Heart left ventricle (tissue), 16 donors: ENCODE data around the gene GOT1. TPM values are rescaled to one million over a fixed set of nuclear protein-coding genes. Genes with fewer than 3 reads are reported as not detected.

Source experiments
- ATAC-seq, 4 donors: fragments of 200-7000 bp; cut with Tn5 transposase; one replicate each; pipeline ENCODE4 v1.9.1; 2020 to 2022; ENCODE audit warnings: moderate library complexity in 4 of 4, mild to moderate bottlenecking in 3 of 4, moderate number of reproducible peaks in 1 of 4
- DNase-seq, 5 donors: peaks; one replicate each; pipeline ENCODE4 v3.0.0-alpha.2; 2020
- H3K27ac ChIP-seq, 12 donors: fragments of 200-600 bp; sonication (generic) in 4 of 12; one replicate each; pipeline versions ENCODE4 v1.5.0 to v1.8.0; 2016 to 2022; ENCODE audit warnings: mild to moderate bottlenecking in 2 of 12
- H3K27me3 ChIP-seq, 9 donors: fragments of 200-600 bp; sonication (generic) in 2 of 9; one replicate each; pipeline versions ENCODE4 v1.5.1 to v1.8.0; 2016 to 2022; ENCODE audit warnings: mild to moderate bottlenecking in 3 of 9
- H3K36me3 ChIP-seq, 9 donors: fragments of 200-600 bp; sonication (generic) in 2 of 9; one replicate each; pipeline versions ENCODE4 v1.5.0 to v1.8.0; 2018 to 2022; ENCODE audit warnings: mild to moderate bottlenecking in 2 of 9
- H3K4me1 ChIP-seq, 12 donors: fragments of 200-600 bp; sonication (generic) in 4 of 12; one replicate each; pipeline versions ENCODE4 v1.5.0 to v1.8.0; 2016 to 2022; ENCODE audit warnings: mild to moderate bottlenecking in 3 of 12
- H3K4me3 ChIP-seq, 12 donors: fragments of 200-600 bp; sonication (generic) in 4 of 12; one replicate each; pipeline versions ENCODE4 v1.5.0 to v1.8.0; 2017 to 2022; ENCODE audit warnings: mild to moderate bottlenecking in 9 of 12, moderate library complexity in 4 of 12
- H3K9me3 ChIP-seq, 12 donors: fragments of 200-600 bp; sonication (generic) in 4 of 12; one replicate each; pipeline versions ENCODE4 v1.5.0 to v1.8.0; 2016 to 2022; ENCODE audit warnings: mild to moderate bottlenecking in 1 of 12
- POLR2A ChIP-seq, 2 donors: fragments of 450-650 bp; IDR thresholded peaks; one replicate each; pipeline ENCODE4 v1.6.1; 2017; ENCODE audit warnings: antibody characterized with exemption in 2 of 2, mild to moderate bottlenecking in 2 of 2, moderate library complexity in 2 of 2
- WGBS, 4 donors: extraction: QIAGEN DNeasy Blood & Tissue Kit in 2 of 4; methylation state at CpG; one replicate each; pipeline versions ENCODE4 v1.1.5 to v1.1.7; 2013 to 2018; 5-methylcytosine and 5-hydroxymethylcytosine counted together
- intact Hi-C, 10 donors: fragments of 100-400 bp; cut with DNase I; formaldehyde crosslinking; loops; one replicate each; pipeline versions ENCODE4 v1.11.1 to v1.14.2; 2022
- long read RNA-seq, 3 donors: library from polyadenylated mRNA; unstranded; transcript quantifications; one replicate each; pipeline ENCODE4 v2.0.0, GENCODE V29; 2020 to 2021
- polyA plus RNA-seq, 2 donors: library from polyadenylated mRNA; stranded (reverse); fragments of 200-250 nt; gene quantifications; one replicate each; pipeline ENCODE4 v1.2.3, GENCODE V29; 2013
- total RNA-seq, 9 donors: library from RNA; depleted of rRNA in 2 of 9; stranded (reverse); fragments of >200 nt in 2 of 9; fragmentation: NEBNext Ultra II Directional in 3 of 9; extraction: Animal tissue kit (Norgen Biotek cat#: 25700) in 3 of 9; gene quantifications; one replicate each; pipeline versions ENCODE4 v1.1.0 to v1.2.4, GENCODE V29; 2016 to 2023
- TF ChIP-seq, protein P1 (sequence below), 12 donors: fragments of 200-600 bp; sonication (generic) in 4 of 12; IDR thresholded peaks; one replicate each; pipeline versions ENCODE4 v1.5.0 to v1.8.0; 2018 to 2022; ENCODE audit warnings: antibody characterized with exemption in 12 of 12, mild to moderate bottlenecking in 5 of 12
- donor health status: ischemic (EF 13 %, LVEDD 7.1; RV severe dilation, severe dysfunction).
- donor health status: healthy with polysubstance abuse.
- donor health status: DM: no; HTN: yes; CAD: no.
- donor health status: DM: no; HTN: no; CAD: no.
- donor health status: ischemic (EF 25% LVEDD 6.9; RV normal size, moderate dysfunction).
- donor health status: ischemic (EF 25% LVEDD 5.7; RV mildly dilated, moderate dysfunction).
- donor health status: healthy.
- donor health status: DM: yes; HTN: yes; CAD: no.
- donor health status: ischemic (EF 35%, LVEDD 5.7; RV mildly dilated, moderate dysfunction).
- donor health status: nonischemic (EF 11% LVEDD 7.7; RV severe dilation, severe dysfunction).
- donor health status: DM: yes; HTN: yes; CAD: no.
- donor health status: PGD.
- donor health status: ischemic (EF 29% LVEDD 5.4; RV normal size, mild dysfunction).
- donor health status: nonischemic (EF 23%, LVEDD 6.1; RV moderate dilation, normal function).

GOT1 gene
- total RNA-seq = 100 to 1,000 TPM; 294 to 815 (median 505) TPM
- polyA plus RNA-seq = 100 to 1,000 TPM; 259 to 299 TPM
- long read RNA-seq, donor 1, transcript GOT1-203 (3 exons, 646 nt) = minor isoform, 8 of 1,085 reads
- long read RNA-seq, donor 1, transcript GOT1-201 (9 exons, 2,923 nt) = major isoform, 970 of 1,085 reads
- long read RNA-seq, donor 1, partial matches to known transcripts = 72 of 1,085 reads
- long read RNA-seq, donor 1, other reads (novel, unspliced or antisense) = 34 of 1,085 reads
- long read RNA-seq, donor 2, transcript GOT1-201 (9 exons, 2,923 nt) = major isoform, 4,024 of 4,267 reads
- long read RNA-seq, donor 2, partial matches to known transcripts = 103 of 4,267 reads
- long read RNA-seq, donor 2, other reads (novel, unspliced or antisense) = 140 of 4,267 reads
- long read RNA-seq, donor 3, transcript GOT1-201 (9 exons, 2,923 nt) = major isoform, 502 of 563 reads
- long read RNA-seq, donor 3, partial matches to known transcripts = 24 of 563 reads
- long read RNA-seq, donor 3, other reads (novel, unspliced or antisense) = 32 of 563 reads

DNA sequence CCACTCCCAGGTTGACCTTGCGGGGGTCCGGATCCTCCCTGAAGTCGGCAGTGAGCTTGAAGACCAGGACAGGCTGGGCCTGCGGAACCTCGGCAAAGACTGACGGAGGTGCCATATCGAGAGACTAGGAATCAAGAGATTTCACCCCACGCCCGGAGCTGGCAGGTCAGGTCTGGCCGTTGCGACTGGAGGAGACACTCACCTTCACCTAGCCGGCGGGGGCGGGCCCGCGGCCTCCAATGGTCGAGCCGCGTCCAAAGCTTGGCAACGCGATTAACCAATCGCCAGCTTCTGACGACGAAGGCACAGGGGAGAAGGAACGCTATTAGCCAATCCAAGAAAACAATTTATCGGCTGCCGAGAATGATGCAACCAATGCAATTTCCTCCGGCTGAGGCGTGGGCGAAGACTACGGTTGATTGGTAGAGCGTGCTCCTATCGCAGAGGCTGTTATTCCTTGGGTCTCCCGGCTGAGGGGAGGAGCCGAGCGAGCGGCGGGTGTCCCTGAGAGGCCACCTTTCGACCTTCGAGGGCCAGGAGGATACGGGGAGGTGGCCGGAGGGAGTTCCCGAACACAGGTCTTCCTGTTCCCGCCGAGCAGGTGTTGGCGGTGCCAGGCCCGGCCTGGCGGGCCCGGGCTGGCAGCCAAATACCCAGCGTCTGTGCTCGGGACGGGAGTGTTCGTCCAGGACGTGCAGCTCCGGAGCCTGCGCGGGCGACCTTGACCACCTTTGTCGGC, at the start of gene GOT1:
GOT1 (minus strand) TSS at position 174 of the 739 bp plus-strand sequence; CDS start at position 115, 59 bp downstream.
- 0 to 2% (median 0%) methylated on average over 46 to 59 of the region's 59 CpGs for WGBS, 4 donors
- Histone ChIP-seq H3K4me3 (peak within 1 kb of the TSS; percentile 71 to 96 (median 85)), H3K9me3 (no peaks in the 10 kb centered on the region), H3K36me3 (peaks cover 0 to 8% (median 5%) of the 10 kb centered on the region in 9 donors), H3K27ac (peak within 1 kb of the TSS; percentile 90 to 99 (median 97)), H3K27me3 (no peaks in the 10 kb centered on the region), H3K4me1 (peaks cover 0 to 56% (median 30%) of the 10 kb centered on the region in 12 donors)
- intact Hi-C loops = loop anchor here in 7 of 10 donors (2.0 to 10.0 kb wide), 7 partner anchors 38 to 966 kb away; partner anchors contain the start of gene SLC25A28 (in 1 of the 7)
- DNase-seq = peak; percentile 94 to 98 (median 96)
- peak; percentile 95 to 97 (median 96) for ATAC-seq
- TF ChIP-seq POLR2A (IDR thresholded peaks at IDR 0.05) = peak; percentile 50 to 81
- TF ChIP-seq, protein P1, sequence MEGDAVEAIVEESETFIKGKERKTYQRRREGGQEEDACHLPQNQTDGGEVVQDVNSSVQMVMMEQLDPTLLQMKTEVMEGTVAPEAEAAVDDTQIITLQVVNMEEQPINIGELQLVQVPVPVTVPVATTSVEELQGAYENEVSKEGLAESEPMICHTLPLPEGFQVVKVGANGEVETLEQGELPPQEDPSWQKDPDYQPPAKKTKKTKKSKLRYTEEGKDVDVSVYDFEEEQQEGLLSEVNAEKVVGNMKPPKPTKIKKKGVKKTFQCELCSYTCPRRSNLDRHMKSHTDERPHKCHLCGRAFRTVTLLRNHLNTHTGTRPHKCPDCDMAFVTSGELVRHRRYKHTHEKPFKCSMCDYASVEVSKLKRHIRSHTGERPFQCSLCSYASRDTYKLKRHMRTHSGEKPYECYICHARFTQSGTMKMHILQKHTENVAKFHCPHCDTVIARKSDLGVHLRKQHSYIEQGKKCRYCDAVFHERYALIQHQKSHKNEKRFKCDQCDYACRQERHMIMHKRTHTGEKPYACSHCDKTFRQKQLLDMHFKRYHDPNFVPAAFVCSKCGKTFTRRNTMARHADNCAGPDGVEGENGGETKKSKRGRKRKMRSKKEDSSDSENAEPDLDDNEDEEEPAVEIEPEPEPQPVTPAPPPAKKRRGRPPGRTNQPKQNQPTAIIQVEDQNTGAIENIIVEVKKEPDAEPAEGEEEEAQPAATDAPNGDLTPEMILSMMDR (IDR thresholded peaks at IDR 0.05) = no peak

GRCh38 chr10:99470327-99470726, 39.9 kb upstream of the GOT1 start:
- Histone ChIP-seq H3K36me3 (no peaks in the 10 kb centered on the region), H3K27ac (no peak overlapping the region), H3K4me3 (no peak overlapping the region), H3K9me3 (no peaks in the 10 kb centered on the region), H3K4me1 (no peaks in the 10 kb centered on the region), H3K27me3 (peaks cover 0 to 24% (median 0%) of the 10 kb centered on the region in 9 donors)
- WGBS, 4 donors = 70 to 78% (median 72%) methylated on average over 5 of the region's 5 CpGs
- ATAC-seq (no peak), DNase-seq (no peak)
- TF ChIP-seq, protein P1 (IDR thresholded peaks at IDR 0.05) = no peak
- no peak for TF ChIP-seq POLR2A (IDR thresholded peaks at IDR 0.05)
- intact Hi-C loops = no loop called here

DNA sequence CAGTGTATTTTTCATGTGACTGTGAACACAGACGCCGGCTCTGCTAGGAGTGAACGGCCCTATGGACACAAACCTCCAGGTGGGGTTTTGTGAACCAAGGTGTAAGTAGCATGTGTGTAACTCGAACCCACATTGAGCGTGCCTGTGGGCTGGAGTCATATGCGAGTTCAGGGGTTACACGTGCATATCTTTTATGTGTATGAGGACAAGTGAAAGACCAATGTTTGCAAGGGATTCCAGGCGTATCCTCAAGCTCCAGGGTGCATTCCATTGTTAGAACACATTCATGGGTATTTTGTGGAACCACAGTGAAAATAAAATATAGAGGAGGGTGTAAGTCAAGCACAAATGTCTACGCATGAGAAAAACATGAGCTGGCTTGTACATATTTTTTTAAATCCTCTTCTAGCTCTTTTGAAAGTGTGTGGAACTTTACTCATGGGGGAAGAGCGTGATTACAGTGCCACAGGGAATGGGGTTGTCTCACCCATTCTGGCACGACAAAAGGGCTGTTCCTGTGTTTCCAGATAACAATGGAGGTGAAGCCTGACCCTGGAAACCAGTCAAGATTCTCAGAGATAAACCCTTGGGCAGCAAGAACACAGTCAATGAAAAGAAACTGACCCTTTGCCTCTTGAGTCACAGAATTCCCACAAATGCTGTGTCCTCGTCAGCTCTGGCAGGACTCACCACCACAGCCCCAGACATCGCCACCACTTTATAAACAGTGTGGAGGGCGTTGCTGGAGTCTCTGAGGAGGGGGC, 37.0 kb upstream of the GOT1 start:
- no peak overlapping the region for H3K4me3 ChIP-seq
- no peaks in the 10 kb centered on the region for H3K36me3 ChIP-seq
- H3K4me1 ChIP-seq = no peaks in the 10 kb centered on the region
- intact Hi-C loops = no loop called here
- H3K27me3 ChIP-seq = peaks cover 0 to 15% (median 0%) of the 10 kb centered on the region in 9 donors
- H3K9me3 ChIP-seq = no peaks in the 10 kb centered on the region
- DNase-seq (no peak), ATAC-seq (peak in 2 of 4 donors; percentile 51 to 54)
- H3K27ac ChIP-seq = peak overlapping the region in 4 of 12 donors; percentile 10 to 26 (median 16)
- 63 to 74% (median 68%) methylated on average over 14 of the region's 14 CpGs for WGBS, 4 donors
- TF ChIP-seq, protein P1 (IDR thresholded peaks at IDR 0.05) = no peak
- no peak for TF ChIP-seq POLR2A (IDR thresholded peaks at IDR 0.05)
